Thoracic aorta (tissue), 2 donors: ENCODE measurements around the gene POGZ. TPM values are rescaled to one million over a fixed set of nuclear protein-coding genes. Genes with fewer than 3 reads are reported as not detected.

Source experiments
- ATAC-seq: fragments of 150-250 bp; one replicate; pipeline ENCODE4 v1.8.0; 2017; ENCODE audit warnings: low read depth; ENCODE audit not compliant: insufficient number of reproducible peaks, low FRiP score
- DNase-seq: peaks from one replicate; pipeline ENCODE4 v3.0.0-alpha.2; 2020; ENCODE audit warnings: low spot score
- H3K27ac ChIP-seq, 2 donors: fragments of 200-600 bp; sonication (generic); 1 replicate in 1 of 2; 2 replicates in 1 of 2; pipeline ENCODE4 v1.5.1; 2016; ENCODE audit warnings: mild to moderate bottlenecking in 2 of 2, moderate library complexity in 2 of 2
- H3K27me3 ChIP-seq: fragments of 200-600 bp; sonication (generic); replicated peaks from 2 replicates; pipeline ENCODE4 v1.6.0; 2016; ENCODE audit warnings: mild to moderate bottlenecking; ENCODE audit not compliant: insufficient read depth
- H3K36me3 ChIP-seq: fragments of 200-600 bp; sonication (generic); one replicate; pipeline ENCODE4 v1.5.1; 2016
- H3K4me1 ChIP-seq, 2 donors: fragments of 200-600 bp; sonication (generic); 1 replicate in 1 of 2; 2 replicates in 1 of 2; pipeline versions ENCODE4 v1.5.1 to v1.6.0; 2016; ENCODE audit warnings: low read depth in 2 of 2, mild to moderate bottlenecking in 1 of 2; ENCODE audit not compliant: control insufficient read depth in 1 of 2
- H3K4me3 ChIP-seq: fragments of 200-600 bp; sonication (generic); 2 replicates; pipeline ENCODE4 v1.5.1; 2016; ENCODE audit warnings: mild to moderate bottlenecking
- H3K9me3 ChIP-seq: fragments of 200-600 bp; sonication (generic); 2 replicates; pipeline ENCODE4 v1.5.1; 2016
- total RNA-seq, 2 donors: library from RNA; depleted of rRNA; stranded (reverse); fragments of >200 nt; gene quantifications; one replicate each; pipeline versions ENCODE4 v1.1.0 to v1.2.3, GENCODE V29; 2016
- TF ChIP-seq, protein P1 (sequence below): fragments of 200-600 bp; sonication (generic); IDR thresholded peaks from one replicate; pipeline ENCODE4 v1.5.1; 2019; ENCODE audit warnings: antibody characterized with exemption

The POGZ gene
- total RNA-seq, 2 donors from 2014 or later, result 64.1 to 76.9 TPM

DNA sequence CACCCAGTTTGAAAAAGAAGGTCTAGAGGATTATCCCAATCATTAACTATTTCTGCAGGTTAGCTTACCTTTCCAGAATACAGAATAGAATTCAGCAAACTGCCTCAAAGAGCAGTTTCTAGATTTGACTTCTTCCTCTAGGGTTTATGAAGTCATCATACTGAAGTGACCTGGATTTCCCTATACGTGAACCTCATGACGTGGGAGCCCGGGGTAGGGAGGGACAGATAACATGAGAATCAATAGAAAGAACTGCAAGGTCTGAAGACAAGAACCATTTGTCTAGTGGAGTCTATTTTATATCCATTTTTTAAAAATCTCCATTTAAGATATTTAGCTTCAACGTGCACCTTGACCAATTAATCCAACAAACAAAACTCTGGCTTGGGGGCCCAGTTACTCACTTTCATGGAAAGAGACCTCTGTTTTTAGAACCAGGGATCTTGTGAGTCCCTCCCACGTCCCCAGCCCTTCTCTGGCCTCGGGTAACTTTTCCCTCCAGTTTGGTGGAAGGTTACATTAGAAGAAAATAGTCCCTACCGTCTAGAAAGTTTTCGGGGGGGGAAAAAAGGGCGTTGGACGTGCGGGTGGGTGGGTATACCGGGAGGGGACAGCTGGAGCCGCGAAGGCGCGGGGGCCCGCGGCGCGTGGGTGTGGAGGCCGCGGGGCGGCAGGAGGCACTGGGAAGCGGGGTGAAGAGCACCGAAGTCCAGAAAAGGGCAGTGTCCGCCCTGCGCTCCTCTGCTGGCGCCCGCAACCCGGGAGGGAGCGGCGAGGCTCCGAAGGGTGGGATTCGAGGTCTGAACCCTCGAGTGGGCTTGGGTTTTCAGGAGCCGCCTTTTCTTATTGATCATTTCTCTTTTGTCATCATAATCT, 13.8 kb upstream of the POGZ start:
- Histone ChIP-seq H3K9me3 (no peaks in the 10 kb centered on the region), H3K27me3 (no peaks in the 10 kb centered on the region), H3K27ac (peak overlapping the region; percentile 46 to 72), H3K36me3 (no peaks in the 10 kb centered on the region), H3K4me1 (peaks cover 3 to 12% of the 10 kb centered on the region in 2 donors), H3K4me3 (peak overlapping the region; percentile 81)
- no peak for DNase-seq
- ATAC-seq, result peak; percentile 28
- TF ChIP-seq, protein P1, sequence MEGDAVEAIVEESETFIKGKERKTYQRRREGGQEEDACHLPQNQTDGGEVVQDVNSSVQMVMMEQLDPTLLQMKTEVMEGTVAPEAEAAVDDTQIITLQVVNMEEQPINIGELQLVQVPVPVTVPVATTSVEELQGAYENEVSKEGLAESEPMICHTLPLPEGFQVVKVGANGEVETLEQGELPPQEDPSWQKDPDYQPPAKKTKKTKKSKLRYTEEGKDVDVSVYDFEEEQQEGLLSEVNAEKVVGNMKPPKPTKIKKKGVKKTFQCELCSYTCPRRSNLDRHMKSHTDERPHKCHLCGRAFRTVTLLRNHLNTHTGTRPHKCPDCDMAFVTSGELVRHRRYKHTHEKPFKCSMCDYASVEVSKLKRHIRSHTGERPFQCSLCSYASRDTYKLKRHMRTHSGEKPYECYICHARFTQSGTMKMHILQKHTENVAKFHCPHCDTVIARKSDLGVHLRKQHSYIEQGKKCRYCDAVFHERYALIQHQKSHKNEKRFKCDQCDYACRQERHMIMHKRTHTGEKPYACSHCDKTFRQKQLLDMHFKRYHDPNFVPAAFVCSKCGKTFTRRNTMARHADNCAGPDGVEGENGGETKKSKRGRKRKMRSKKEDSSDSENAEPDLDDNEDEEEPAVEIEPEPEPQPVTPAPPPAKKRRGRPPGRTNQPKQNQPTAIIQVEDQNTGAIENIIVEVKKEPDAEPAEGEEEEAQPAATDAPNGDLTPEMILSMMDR, result no peak

GRCh38 chr1:151465026-151465425, 5.7 kb upstream of the POGZ start:
- H3K36me3 ChIP-seq, result no peaks in the 10 kb centered on the region
- peaks cover 0 to under 1% of the 10 kb centered on the region in 2 donors for H3K4me1 ChIP-seq
- no peak overlapping the region for H3K4me3 ChIP-seq
- no peaks in the 10 kb centered on the region for H3K27me3 ChIP-seq
- DNase-seq, result no peak
- TF ChIP-seq, protein P1, result no peak
- no peak for ATAC-seq
- H3K9me3 ChIP-seq, result no peaks in the 10 kb centered on the region
- no peak overlapping the region for H3K27ac ChIP-seq

- no peak overlapping the region for H3K27ac ChIP-seq
- TF ChIP-seq, protein P1, result no peak
- H3K36me3 ChIP-seq, result no peaks in the 10 kb centered on the region
- DNase-seq (no peak), ATAC-seq (no peak)
- no peak overlapping the region for H3K4me3 ChIP-seq
- H3K4me1 ChIP-seq, result peaks cover 8 to 15% of the 10 kb centered on the region in 2 donors
- no peaks in the 10 kb centered on the region for H3K9me3 ChIP-seq
- H3K27me3 ChIP-seq, result no peaks in the 10 kb centered on the region
Measured at GRCh38 chr1:151461694-151462093, 2.4 kb upstream of the POGZ start.

- no peaks in the 10 kb centered on the region for H3K9me3 ChIP-seq
- TF ChIP-seq, protein P1, result no peak
- peaks cover 23 to 33% of the 10 kb centered on the region in 2 donors for H3K4me1 ChIP-seq
- H3K27me3 ChIP-seq, result no peaks in the 10 kb centered on the region
- H3K27ac ChIP-seq, result peak overlapping the region; percentile 79 to 97
- no peak for DNase-seq
- peak; percentile 7 for ATAC-seq
- H3K4me3 ChIP-seq, result peak overlapping the region; percentile 84
- no peaks in the 10 kb centered on the region for H3K36me3 ChIP-seq
Measured at GRCh38 chr1:151458802-151459330, 428 bp downstream of the POGZ start.

DNA sequence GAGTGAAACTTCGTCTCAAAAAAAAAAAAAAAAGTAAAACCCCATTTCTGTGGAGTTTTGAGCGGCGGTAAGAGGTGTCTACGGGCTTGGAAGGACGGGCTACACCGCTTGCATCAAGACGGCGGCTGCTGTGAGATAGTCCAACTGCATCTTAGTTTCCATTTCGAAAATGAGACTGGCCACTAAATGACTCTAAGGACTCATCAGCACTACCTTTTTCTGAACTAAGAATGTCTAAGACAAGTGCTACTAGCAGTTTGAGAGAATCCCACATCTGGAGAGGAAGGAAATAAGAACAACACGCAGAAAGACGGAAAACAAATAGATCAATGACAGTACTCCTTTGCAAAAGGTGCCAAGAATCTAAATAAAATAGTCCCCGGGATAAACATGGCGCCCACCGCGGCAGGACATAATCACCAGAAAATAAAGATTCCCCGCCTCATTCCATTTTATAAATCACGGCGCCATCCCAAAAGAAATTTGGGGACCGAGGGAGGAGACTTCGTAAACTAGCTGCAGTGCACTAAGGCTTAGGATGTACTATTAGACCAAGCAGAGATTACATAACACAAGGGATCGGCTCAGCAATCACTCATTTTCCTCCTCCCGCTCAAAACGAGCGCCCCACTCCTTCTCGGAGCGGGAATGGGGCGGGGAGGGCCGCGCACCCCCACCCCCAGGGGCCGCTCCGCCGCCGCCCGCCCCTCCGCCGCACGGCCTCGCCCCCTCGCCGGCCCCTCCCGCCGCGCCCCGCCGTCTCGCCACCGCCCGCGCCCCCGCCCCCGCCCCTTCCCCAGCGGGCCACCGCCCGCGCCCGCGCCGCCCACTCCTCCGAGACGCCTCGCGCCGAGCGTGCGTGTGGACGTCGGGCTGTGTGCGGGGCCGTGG, 1.1 kb downstream of the POGZ start:
- Histone ChIP-seq H3K27me3 (no peaks in the 10 kb centered on the region), H3K9me3 (no peaks in the 10 kb centered on the region), H3K4me1 (peaks cover 23 to 38% of the 10 kb centered on the region in 2 donors), H3K27ac (peak overlapping the region; percentile 73 to 76), H3K4me3 (peak overlapping the region; percentile 81), H3K36me3 (no peaks in the 10 kb centered on the region)
- DNase-seq (no peak), ATAC-seq (peak; percentile 28)
- TF ChIP-seq, protein P1, result no peak
